GM12878 (cell line): ENCODE measurements around the gene NKG7. TPM values are rescaled to one million over a fixed set of nuclear protein-coding genes. Genes with fewer than 3 reads are reported as not detected.

Experiments
- ATAC-seq: fragments of 200-7000 bp; cut with Tn5 transposase; 3 replicates; pipeline ENCODE4 v1.9.1; 2020; ENCODE audit warnings: mild to moderate bottlenecking, moderate library complexity
- BruUV-seq: library from RNA; stranded (reverse); fragments of 400-500 nt; replicated peaks from 2 replicates; lab custom pipeline; 2021; lab: Mats Ljungman, UMichigan
- CTCF ChIA-PET: fragments of 300-600 bp; sonication (Branson Sonifier 250); formaldehyde crosslinking; extraction: SDS; loops from one replicate; lab custom pipeline; 2021; ENCODE audit warnings: inconsistent platforms; lab: Yijun Ruan, JAX
- POLR2A ChIA-PET: fragments of 350-600 bp; formaldehyde crosslinking; extraction: SDS; loops from one replicate; lab custom pipeline; 2021; ENCODE audit warnings: inconsistent platforms; lab: Charles Lee
- RAD21 ChIA-PET: fragments of 300-600 bp; sonication (Branson Sonifier 250); formaldehyde crosslinking; loops from one replicate; lab custom pipeline; 2023; ENCODE audit warnings: antibody characterized with exemption; ENCODE audit not compliant: unreplicated experiment; lab: Charles Lee
- SMC1A ChIA-PET: fragments of 300-600 bp; sonication (Branson Sonifier 250); formaldehyde crosslinking; loops from one replicate; lab custom pipeline; 2023; ENCODE audit not compliant: unreplicated experiment, uncharacterized antibody; lab: Charles Lee
- DNase-seq: peaks from one replicate; pipeline ENCODE4 v3.0.0-alpha.2; 2011; ENCODE audit warnings: low read depth, low spot score
- FAIRE-seq: peaks from 3 replicates; lab custom pipeline; 2011; peaks lifted over from hg19 to GRCh38; lab: Jason Lieb, UNC
- H2AFZ ChIP-seq: 2 replicates; pipeline ENCODE4 v1.6.0; 2011; ENCODE audit warnings: low read depth, low read length, control low read depth; ENCODE audit not compliant: control insufficient read depth
- H3K27ac ChIP-seq: 2 replicates; pipeline ENCODE4 v1.5.1; 2011; ENCODE audit warnings: control low read depth; ENCODE audit not compliant: control insufficient read depth, insufficient read depth
- H3K27me3 ChIP-seq, 2 experiments: replicated peaks in 1 of 2; 2 replicates each; pipeline versions ENCODE4 v1.6.0 to v1.6.1; 2011; ENCODE audit warnings: low read length in 1 of 2; ENCODE audit not compliant: control insufficient read depth in 2 of 2, insufficient read depth in 2 of 2
- H3K36me3 ChIP-seq, 2 experiments: 2 replicates each; pipeline ENCODE4 v1.5.1; 2011; ENCODE audit warnings: low read length in 1 of 2; ENCODE audit not compliant: control insufficient read depth in 2 of 2, insufficient read depth in 2 of 2
- H3K4me1 ChIP-seq: 2 replicates; pipeline ENCODE4 v1.6.1; 2011; ENCODE audit warnings: mild to moderate bottlenecking, low read length, moderate library complexity, mixed read lengths; ENCODE audit not compliant: control insufficient read depth, insufficient read depth
- H3K4me2 ChIP-seq: 2 replicates; pipeline ENCODE4 v1.6.0; 2011; ENCODE audit warnings: control low read depth; ENCODE audit not compliant: control insufficient read depth, insufficient read depth
- H3K4me3 ChIP-seq: fragments of 200-600 bp; sonication (generic); 2 replicates; pipeline ENCODE4 v1.5.1; 2016
- H3K79me2 ChIP-seq: 2 replicates; pipeline ENCODE4 v1.6.0; 2011; ENCODE audit warnings: low read length; ENCODE audit not compliant: control insufficient read depth, insufficient read depth
- H3K9ac ChIP-seq: 2 replicates; pipeline ENCODE4 v1.8.0; 2011; ENCODE audit warnings: low read length, control low read depth, mixed read lengths; ENCODE audit not compliant: control insufficient read depth, insufficient read depth
- H3K9me3 ChIP-seq: replicated peaks from 3 replicates; pipeline ENCODE4 v1.5.1; 2011; ENCODE audit warnings: mild to moderate bottlenecking, low read length; ENCODE audit not compliant: control insufficient read depth, insufficient read depth
- H4K20me1 ChIP-seq: 2 replicates; pipeline ENCODE4 v1.6.0; 2011; ENCODE audit not compliant: control insufficient read depth, insufficient read depth
- CBX3 ChIP-seq: fragments of 200-600 bp; sonication (generic); IDR thresholded peaks from 2 replicates; pipeline ENCODE4 v1.6.1; 2016; ENCODE audit warnings: low read depth, borderline replicate concordance
- CBX5 ChIP-seq: sonication (generic); IDR thresholded peaks from 2 replicates; pipeline ENCODE4 v1.6.1; 2016; ENCODE audit warnings: low read depth, moderate library complexity, mild to moderate bottlenecking, inconsistent platforms
- CREB1 ChIP-seq: IDR thresholded peaks from 2 replicates; pipeline ENCODE4 v1.6.1; 2012; ENCODE audit warnings: low read depth, mild to moderate bottlenecking, inconsistent platforms
- MEF2B ChIP-seq: fragments of 450-650 bp; IDR thresholded peaks from 2 replicates; pipeline ENCODE4 v1.6.1; 2018; ENCODE audit warnings: mild to moderate bottlenecking, moderate library complexity; ENCODE audit not compliant: partially characterized antibody, poor library complexity, severe bottlenecking
- MYB ChIP-seq: fragments of 150-350 bp; IDR thresholded peaks from 2 replicates; pipeline ENCODE4 v1.6.1; 2014; ENCODE audit warnings: mild to moderate bottlenecking, low read depth, low read length, borderline replicate concordance
- MYC ChIP-seq: IDR thresholded peaks from 2 replicates; pipeline ENCODE4 v1.6.1; 2011; ENCODE audit warnings: mild to moderate bottlenecking, low read length, moderate library complexity, inconsistent platforms; ENCODE audit not compliant: insufficient read depth, insufficient replicate concordance, insufficient read length, severe bottlenecking
- PRDM15 ChIP-seq: fragments of 450-650 bp; formaldehyde crosslinking; IDR thresholded peaks from 2 replicates; pipeline ENCODE4 v1.4.0; 2020; ENCODE audit warnings: mild to moderate bottlenecking, moderate library complexity
- RELB ChIP-seq: fragments of 450-650 bp; IDR thresholded peaks from 2 replicates; pipeline ENCODE4 v1.6.1; 2017; ENCODE audit warnings: low read depth, mild to moderate bottlenecking, moderate library complexity
- SMAD1 ChIP-seq: fragments of 450-650 bp; IDR thresholded peaks from 2 replicates; pipeline ENCODE4 v1.6.1; 2018; ENCODE audit warnings: mild to moderate bottlenecking, low read depth; ENCODE audit not compliant: partially characterized antibody
- SRF ChIP-seq, 2 experiments: IDR thresholded peaks; 2 replicates each; pipeline ENCODE4 v1.6.1; 2011; ENCODE audit warnings: low read depth in 2 of 2, low read length in 2 of 2, mild to moderate bottlenecking in 1 of 2, moderate library complexity in 1 of 2
- WRNIP1 ChIP-seq: IDR thresholded peaks from 2 replicates; pipeline ENCODE4 v1.6.1; 2011; ENCODE audit warnings: low read depth, low read length, improper control_type of control experiment, borderline replicate concordance
- ZBTB40 ChIP-seq: fragments of 450-650 bp; IDR thresholded peaks from 2 replicates; pipeline ENCODE4 v1.6.1; 2016; ENCODE audit warnings: mild to moderate bottlenecking, moderate library complexity, borderline replicate concordance
- WGBS: methylation state at CpG from one replicate; pipeline ENCODE4 v1.1.6; 2016; ENCODE audit warnings: low lambda C conversion rate; ENCODE audit not compliant: insufficient replicate concordance, insufficient coverage; ENCODE audit errors: missing lambda C conversion rate; 5-methylcytosine and 5-hydroxymethylcytosine counted together
- in situ Hi-C: fragments of 300-500 bp; cut with MboI; formaldehyde crosslinking; loops from 9 replicates; pipeline ENCODE4 v1.14.3; 2018; ENCODE audit warnings: mixed read lengths
- intact Hi-C: fragments of 100-400 bp; cut with micrococcal nuclease; formaldehyde crosslinking; loops from one replicate; pipeline ENCODE4 v1.14.2; 2022; ENCODE audit not compliant: unreplicated experiment
- polyA plus RNA-seq, 11 experiments: library from polyadenylated mRNA; depleted of rRNA in 4 of 11; unstranded in 6 of 11; stranded (reverse) in 5 of 11; fragments of >200 nt; fragmentation: Nextera tagmentation in 4 of 11; fragmentation: Illumina TruSeq in 1 of 11; extraction: Ambion mirVana in 4 of 11; extraction: Trizol in 1 of 11; gene quantifications; 1 replicate in 1 of 11; 2 replicates in 10 of 11; pipeline versions ENCODE4 v1.2.1 to v1.2.3, GENCODE V29; 2011 to 2016; ENCODE audit warnings: inconsistent platforms in 2 of 11, missing spikeins in 2 of 11, low read depth in 1 of 11
- total RNA-seq, 4 experiments: library from RNA; depleted of rRNA in 3 of 4; stranded (reverse); fragments of >200 nt in 3 of 4; fragmentation: Illumina TruSeq in 1 of 4; extraction: Trizol in 1 of 4; gene quantifications; 2 replicates each; pipeline versions ENCODE4 v1.2.1 to v1.2.3, GENCODE V29; 2013 to 2021

Gene NKG7
- total and polyA plus RNA-seq, 10 of the 15 experiments (the other 5 are each of a cell fraction or from before 2014, with no cell fraction given), result 10.0 to 48.7 (median 22.3) TPM

- Histone ChIP-seq H3K4me2 (no peak overlapping the region), H3K79me2 (peaks cover 18% of the 10 kb centered on the region), H3K9ac (no peak overlapping the region), H3K9me3 (no peaks in the 10 kb centered on the region), H3K27me3 (no peaks in the 10 kb centered on the region), H4K20me1 (no peaks in the 10 kb centered on the region), H2AFZ (no peak overlapping the region), H3K27ac (no peak overlapping the region), H3K4me3 (no peak overlapping the region), H3K36me3 (no peaks in the 10 kb centered on the region), H3K4me1 (peaks cover 9% of the 10 kb centered on the region)
- ChIA-PET RAD21 (interaction anchor here (1.0 to 2.2 kb wide), 2 partner anchors 25 to 31 kb away, joined by 3 to 23 read pairs; no protein-coding TSS in a partner anchor), POLR2A (interaction anchor here (0.6 to 2.5 kb wide), 2 partner anchors 30 to 820 kb away, joined by 3 to 26 read pairs; no protein-coding TSS in a partner anchor), SMC1A (interaction anchor here (0.8 kb wide), 1 partner anchor 72 kb away, joined by 3 read pairs; no protein-coding TSS in a partner anchor), CTCF (no interaction called here)
- in situ Hi-C loops (loop anchor here (10.0 to 25.0 kb wide), 2 partner anchors 550 to 1027 kb away; partner anchors contain the start of gene KCNC3), intact Hi-C loops (no loop called here)
- ATAC-seq (no peak), DNase-seq (no peak), FAIRE-seq (no peak)
- BruUV-seq, result no TSS peak
- WGBS, result 83% methylated on average over 15 of the region's 15 CpGs
- TF ChIP-seq CBX3 (no peak), MYC (no peak), ZBTB40 (no peak), WRNIP1 (no peak), SMAD1 (no peak), SRF (IDR thresholded peaks at IDR 0.05; ENCODE audit: low read depth in 2 of 2, low read length in 2 of 2) (no peak), MYB (no peak), RELB (no peak), MEF2B (no peak), CBX5 (no peak), CREB1 (no peak), PRDM15 (CRISPR knock-in tag) (no peak)
Measured at GRCh38 chr19:51364200-51365106, 8.0 kb downstream of the NKG7 start.
